ENCODE results near the gene SUCO.
"Not testable (repeated sequence)": the region's sequence is repeated elsewhere in the genome, so short reads cannot be mapped to it uniquely, and the experiment has no call there.

Gene SUCO

GRCh38 chr1:172488393-172488792 lies 44.6 kb upstream of the SUCO start:
- H3K4me1 ChIP-seq (ENCODE audit: insufficient read depth, insufficient read length): no peaks in the 10 kb centered on the region
- no peak overlapping the region for H3K4me3 ChIP-seq (ENCODE audit: insufficient read length, low read depth)
- no peak overlapping the region for H3K9ac ChIP-seq (ENCODE audit: insufficient read length, low read depth)
- no peaks in the 10 kb centered on the region for H3K9me3 ChIP-seq (ENCODE audit: insufficient read depth, low read length)
- H3K27me3 ChIP-seq (ENCODE audit: insufficient read depth, insufficient read length): no peaks in the 10 kb centered on the region
- H3K36me3 ChIP-seq (ENCODE audit: insufficient read depth, insufficient read length, low read length): no peaks in the 10 kb centered on the region
- DNase-seq (ENCODE audit: low read depth, low spot score): no peak
- TF ChIP-seq SUZ12 (IDR thresholded peaks at IDR 0.05; ENCODE audit: extremely low read depth, insufficient read depth, insufficient read length) (no peak), YY1 (IDR thresholded peaks at IDR 0.05; ENCODE audit: insufficient read depth, insufficient read length) (no peak), ZNF274 (IDR thresholded peaks at IDR 0.05; ENCODE audit: low read depth, low read length) (no peak)

GRCh38 chr1:172489847-172490246 lies 43.1 kb upstream of the SUCO start:
- Histone ChIP-seq H3K4me3 (ENCODE audit: insufficient read length, low read depth) (no peak overlapping the region), H3K9me3 (ENCODE audit: insufficient read depth, low read length) (no peaks in the 10 kb centered on the region), H3K9ac (ENCODE audit: insufficient read length, low read depth) (no peak overlapping the region), H3K4me1 (ENCODE audit: insufficient read depth, insufficient read length) (no peaks in the 10 kb centered on the region), H3K27me3 (ENCODE audit: insufficient read depth, insufficient read length) (no peaks in the 10 kb centered on the region), H3K36me3 (ENCODE audit: insufficient read depth, insufficient read length, low read length) (no peaks in the 10 kb centered on the region)
- no peak for DNase-seq (ENCODE audit: low read depth, low spot score)
- TF ChIP-seq SUZ12 (IDR thresholded peaks at IDR 0.05; ENCODE audit: extremely low read depth, insufficient read depth, insufficient read length) (no peak), ZNF274 (IDR thresholded peaks at IDR 0.05; ENCODE audit: low read depth, low read length) (no peak), YY1 (IDR thresholded peaks at IDR 0.05; ENCODE audit: insufficient read depth, insufficient read length) (no peak)

GRCh38 chr1:172492421-172492820 lies 40.5 kb upstream of the SUCO start:
- Histone ChIP-seq H3K4me3 (ENCODE audit: insufficient read length, low read depth) (no peak overlapping the region), H3K9ac (ENCODE audit: insufficient read length, low read depth) (no peak overlapping the region), H3K27me3 (ENCODE audit: insufficient read depth, insufficient read length) (no peaks in the 10 kb centered on the region), H3K4me1 (ENCODE audit: insufficient read depth, insufficient read length) (peaks cover 4% of the 10 kb centered on the region), H3K36me3 (ENCODE audit: insufficient read depth, insufficient read length, low read length) (no peaks in the 10 kb centered on the region), H3K9me3 (ENCODE audit: insufficient read depth, low read length) (no peaks in the 10 kb centered on the region)
- no peak for TF ChIP-seq SUZ12 (IDR thresholded peaks at IDR 0.05; ENCODE audit: extremely low read depth, insufficient read depth, insufficient read length)
- TF ChIP-seq ZNF274 (IDR thresholded peaks at IDR 0.05; ENCODE audit: low read depth, low read length): no peak
- TF ChIP-seq YY1 (IDR thresholded peaks at IDR 0.05; ENCODE audit: insufficient read depth, insufficient read length): no peak
- DNase-seq (ENCODE audit: low read depth, low spot score): no peak

- Histone ChIP-seq H3K9me3 (ENCODE audit: insufficient read depth, low read length) (no peaks in the 10 kb centered on the region), H3K4me3 (ENCODE audit: insufficient read length, low read depth) (no peak overlapping the region), H3K9ac (ENCODE audit: insufficient read length, low read depth) (no peak overlapping the region), H3K36me3 (ENCODE audit: insufficient read depth, insufficient read length, low read length) (no peaks in the 10 kb centered on the region), H3K27me3 (ENCODE audit: insufficient read depth, insufficient read length) (no peaks in the 10 kb centered on the region), H3K4me1 (ENCODE audit: insufficient read depth, insufficient read length) (peaks cover 4% of the 10 kb centered on the region)
- TF ChIP-seq YY1 (IDR thresholded peaks at IDR 0.05; ENCODE audit: insufficient read depth, insufficient read length) (no peak), ZNF274 (IDR thresholded peaks at IDR 0.05; ENCODE audit: low read depth, low read length) (no peak), SUZ12 (IDR thresholded peaks at IDR 0.05; ENCODE audit: extremely low read depth, insufficient read depth, insufficient read length) (no peak)
- no peak for DNase-seq (ENCODE audit: low read depth, low spot score)
Observed at GRCh38 chr1:172494166-172494565, 38.8 kb upstream of the SUCO start.

GRCh38 chr1:172496127-172496526 lies 36.8 kb upstream of the SUCO start:
- not testable (repeated sequence) for H3K9ac ChIP-seq (ENCODE audit: insufficient read length, low read depth); H3K9me3 ChIP-seq (ENCODE audit: insufficient read depth, low read length); H3K4me1 ChIP-seq (ENCODE audit: insufficient read depth, insufficient read length); H3K36me3 ChIP-seq (ENCODE audit: insufficient read depth, insufficient read length, low read length); H3K4me3 ChIP-seq (ENCODE audit: insufficient read length, low read depth); DNase-seq (ENCODE audit: low read depth, low spot score); H3K27me3 ChIP-seq (ENCODE audit: insufficient read depth, insufficient read length)

- Histone ChIP-seq H3K4me3 (ENCODE audit: insufficient read length, low read depth) (no peak overlapping the region), H3K9ac (ENCODE audit: insufficient read length, low read depth) (no peak overlapping the region), H3K36me3 (ENCODE audit: insufficient read depth, insufficient read length, low read length) (no peaks in the 10 kb centered on the region), H3K27me3 (ENCODE audit: insufficient read depth, insufficient read length) (no peaks in the 10 kb centered on the region), H3K9me3 (ENCODE audit: insufficient read depth, low read length) (no peaks in the 10 kb centered on the region), H3K4me1 (ENCODE audit: insufficient read depth, insufficient read length) (peaks cover 10% of the 10 kb centered on the region)
- DNase-seq (ENCODE audit: low read depth, low spot score): no peak
- TF ChIP-seq SUZ12 (IDR thresholded peaks at IDR 0.05; ENCODE audit: extremely low read depth, insufficient read depth, insufficient read length) (no peak), YY1 (IDR thresholded peaks at IDR 0.05; ENCODE audit: insufficient read depth, insufficient read length) (no peak), ZNF274 (IDR thresholded peaks at IDR 0.05; ENCODE audit: low read depth, low read length) (no peak)
Observed at GRCh38 chr1:172496678-172497077, 36.3 kb upstream of the SUCO start.

GRCh38 chr1:172497230-172497629 lies 35.7 kb upstream of the SUCO start:
- peak; percentile 84 for DNase-seq (ENCODE audit: low read depth, low spot score)
- H3K4me1 ChIP-seq (ENCODE audit: insufficient read depth, insufficient read length): peaks cover 10% of the 10 kb centered on the region
- no peaks in the 10 kb centered on the region for H3K9me3 ChIP-seq (ENCODE audit: insufficient read depth, low read length)
- H3K27me3 ChIP-seq (ENCODE audit: insufficient read depth, insufficient read length): no peaks in the 10 kb centered on the region
- no peaks in the 10 kb centered on the region for H3K36me3 ChIP-seq (ENCODE audit: insufficient read depth, insufficient read length, low read length)
- no peak for TF ChIP-seq SUZ12 (IDR thresholded peaks at IDR 0.05; ENCODE audit: extremely low read depth, insufficient read depth, insufficient read length)
- TF ChIP-seq ZNF274 (IDR thresholded peaks at IDR 0.05; ENCODE audit: low read depth, low read length): no peak
- no peak for TF ChIP-seq YY1 (IDR thresholded peaks at IDR 0.05; ENCODE audit: insufficient read depth, insufficient read length)
- H3K9ac ChIP-seq (ENCODE audit: insufficient read length, low read depth): no peak overlapping the region
- no peak overlapping the region for H3K4me3 ChIP-seq (ENCODE audit: insufficient read length, low read depth)

GRCh38 chr1:172498857-172499256 lies 34.1 kb upstream of the SUCO start:
- Histone ChIP-seq H3K27me3 (ENCODE audit: insufficient read depth, insufficient read length) (no peaks in the 10 kb centered on the region), H3K36me3 (ENCODE audit: insufficient read depth, insufficient read length, low read length) (no peaks in the 10 kb centered on the region), H3K4me1 (ENCODE audit: insufficient read depth, insufficient read length) (peaks cover 10% of the 10 kb centered on the region), H3K9me3 (ENCODE audit: insufficient read depth, low read length) (no peaks in the 10 kb centered on the region), H3K9ac (ENCODE audit: insufficient read length, low read depth) (no peak overlapping the region), H3K4me3 (ENCODE audit: insufficient read length, low read depth) (no peak overlapping the region)
- DNase-seq (ENCODE audit: low read depth, low spot score): no peak
- TF ChIP-seq SUZ12 (IDR thresholded peaks at IDR 0.05; ENCODE audit: extremely low read depth, insufficient read depth, insufficient read length) (no peak), ZNF274 (IDR thresholded peaks at IDR 0.05; ENCODE audit: low read depth, low read length) (no peak), YY1 (IDR thresholded peaks at IDR 0.05; ENCODE audit: insufficient read depth, insufficient read length) (no peak)
